ENCODE results near the gene SART3. TPM values are rescaled to one million over a fixed set of nuclear protein-coding genes. Genes with fewer than 3 reads are reported as not detected.

The SART3 gene
- total and polyA plus RNA-seq, 10 of the 15 experiments (the other 5 are each of a cell fraction or from before 2014, with no cell fraction given), result 8.8 to 179 (median 54.9) TPM

GRCh38 chr12:108565976-108566375, 5.0 kb upstream of the SART3 start:
- CTCF ChIA-PET, result interaction anchor here (0.6 to 21.5 kb wide), 11 partner anchors 11 to 385 kb away, joined by 3 to 866 read pairs (median 7); partner anchors contain the start of gene SELPLG
- WGBS (ENCODE audit: insufficient coverage, insufficient replicate concordance, low lambda C conversion rate, missing lambda C conversion rate), result 4% methylated on average over 2 of the region's 2 CpGs
- BruUV-seq (replicated peaks), result no TSS peak
- TF ChIP-seq HCFC1 (IDR thresholded peaks at IDR 0.05; ENCODE audit: low read length) (0 out of 2 replicates have a peak, but pooled peaks have one; percentile 13), RAD51 (IDR thresholded peaks at IDR 0.05) (peak; percentile 70), BHLHE40 (IDR thresholded peaks at IDR 0.05; ENCODE audit: borderline replicate concordance in 1 of 2, low read depth in 2 of 2, low read length in 1 of 2) (peak; percentile 94 to 96), TBL1XR1 (IDR thresholded peaks at IDR 0.05; ENCODE audit: low read depth, low read length) (no peak), SMC3 (IDR thresholded peaks at IDR 0.05; ENCODE audit: borderline replicate concordance, low read length) (no peak), WRNIP1 (IDR thresholded peaks at IDR 0.05; ENCODE audit: borderline replicate concordance, low read depth, low read length) (0 out of 2 replicates have a peak, but pooled peaks have one; percentile 45), ZBTB4 (CRISPR knock-in tag; IDR thresholded peaks at IDR 0.05) (no peak), EP300 (IDR thresholded peaks at IDR 0.05; ENCODE audit: borderline replicate concordance in 1 of 2, control insufficient read depth in 1 of 2, low read depth in 2 of 2, low read length in 2 of 2) (peak in 1 of 2 experiments; percentile 46; a peak in 2 of 4 replicates), CHD1 (IDR thresholded peaks at IDR 0.05; ENCODE audit: low read depth, low read length) (0 out of 2 replicates have a peak, but pooled peaks have one; percentile 81), POLR2AphosphoS2 (IDR thresholded peaks at IDR 0.05; ENCODE audit: low read depth, low read length) (peak; percentile 51; the same call in 1 of the 2 replicates), ZNF592 (IDR thresholded peaks at IDR 0.05) (peak; percentile 97), HSF1 (IDR thresholded peaks at IDR 0.05; ENCODE audit: low read depth, low read length) (no peak), PAX8 (IDR thresholded peaks at IDR 0.05) (no peak), CHD4 (IDR thresholded peaks at IDR 0.05) (no peak)

More at GRCh38 chr12:108565976-108566375, 5.0 kb upstream of the SART3 start:
- DNase-seq (ENCODE audit: low read depth, low spot score) (peak; percentile 87), ATAC-seq (peak; percentile 13), FAIRE-seq (no peak)
- SMC1A ChIA-PET (ENCODE audit: uncharacterized antibody, unreplicated experiment), result interaction anchor here (0.6 to 26.5 kb wide), 12 partner anchors 9 to 562 kb away, joined by 3 to 718 read pairs (median 13); partner anchors contain the start of gene SELPLG
- POLR2A ChIA-PET, result interaction anchor here (0.9 to 14.2 kb wide), 7 partner anchors 10 to 98 kb away, joined by 3 to 211 read pairs (median 13); partner anchors contain the start of gene SELPLG
- intact Hi-C loops (cut with micrococcal nuclease; ENCODE audit: unreplicated experiment) (loop anchor here (1.0 kb wide), 1 partner anchor 288 kb away; no protein-coding TSS in a partner anchor), in situ Hi-C loops (cut with MboI) (loop anchor here (5.0 kb wide), 4 partner anchors 51 to 526 kb away; partner anchors contain the start of gene ALKBH2)
- peak overlapping the region; percentile 57 for H3K9ac ChIP-seq (ENCODE audit: control insufficient read depth, insufficient read depth, low read length)
- H4K20me1 ChIP-seq (ENCODE audit: control insufficient read depth, insufficient read depth), result no peaks in the 10 kb centered on the region
- H3K36me3 ChIP-seq (ENCODE audit: control insufficient read depth in 2 of 2, insufficient read depth in 2 of 2, low read length in 1 of 2), result peaks cover 6 to 24% of the 10 kb centered on the region in 2 experiments
- peaks cover 51% of the 10 kb centered on the region for H3K79me2 ChIP-seq (ENCODE audit: control insufficient read depth, insufficient read depth, low read length)
- no peaks in the 10 kb centered on the region for H3K27me3 ChIP-seq (replicated peaks in 1 of 2; ENCODE audit: control insufficient read depth in 2 of 2, insufficient read depth in 2 of 2, low read length in 1 of 2)
- H3K4me3 ChIP-seq, result no peak overlapping the region; the same call in 1 of the 2 replicates
- H3K9me3 ChIP-seq (replicated peaks; ENCODE audit: control insufficient read depth, insufficient read depth, low read length), result no peaks in the 10 kb centered on the region
- no peak overlapping the region for H2AFZ ChIP-seq (ENCODE audit: control insufficient read depth, low read depth, low read length)
- H3K27ac ChIP-seq (ENCODE audit: control insufficient read depth, insufficient read depth), result peak overlapping the region; percentile 100
- H3K4me2 ChIP-seq (ENCODE audit: control insufficient read depth, insufficient read depth), result peak overlapping the region; percentile 79; the same call in 1 of the 2 replicates
- peaks cover 64% of the 10 kb centered on the region for H3K4me1 ChIP-seq (ENCODE audit: control insufficient read depth, insufficient read depth, low read length)
- RAD21 ChIA-PET (ENCODE audit: unreplicated experiment), result interaction anchor here (0.7 to 23.0 kb wide), 9 partner anchors 8 to 286 kb away, joined by 3 to 633 read pairs (median 24); partner anchors contain the start of gene SELPLG

All from GM12878 (cell line).